Sigmoid colon (tissue), 7 donors: ENCODE data around the gene VPS13D. TPM values are rescaled to one million over a fixed set of nuclear protein-coding genes. Genes with fewer than 3 reads are reported as not detected.

Source experiments
- DNase-seq: peaks from one replicate; pipeline ENCODE4 v3.0.0-alpha.2; 2019
- H3K27ac ChIP-seq, 4 donors: fragments of 200-600 bp; sonication (generic); one replicate each; pipeline ENCODE4 v1.5.1; 2016 to 2019; ENCODE audit warnings: mild to moderate bottlenecking in 1 of 4
- H3K27me3 ChIP-seq, 3 donors: fragments of 200-600 bp; sonication (generic); one replicate each; pipeline ENCODE4 v1.5.1; 2019; ENCODE audit warnings: mild to moderate bottlenecking in 1 of 3
- H3K36me3 ChIP-seq, 4 donors: fragments of 200-600 bp; sonication (generic); one replicate each; pipeline ENCODE4 v1.5.1; 2016 to 2019
- H3K4me1 ChIP-seq, 4 donors: fragments of 200-600 bp; sonication (generic); one replicate each; pipeline ENCODE4 v1.5.1; 2017 to 2019
- H3K4me3 ChIP-seq, 4 donors: fragments of 200-600 bp; sonication (generic); one replicate each; pipeline ENCODE4 v1.5.1; 2017 to 2019; ENCODE audit warnings: mild to moderate bottlenecking in 2 of 4, moderate library complexity in 1 of 4
- H3K9me3 ChIP-seq, 4 donors: fragments of 200-600 bp in 3 of 4; sonication (generic) in 3 of 4; one replicate each; pipeline versions ENCODE4 v1.5.1 to v1.6.1; 2013 to 2019
- EP300 ChIP-seq, 4 donors: sonication (generic); formaldehyde crosslinking; IDR thresholded peaks; one replicate each; pipeline ENCODE4 v1.6.1; 2017; ENCODE audit warnings: antibody characterized with exemption in 4 of 4
- POLR2A ChIP-seq, 2 donors: fragments of 450-650 bp; IDR thresholded peaks; one replicate each; pipeline ENCODE4 v1.6.1; 2016; ENCODE audit warnings: antibody characterized with exemption in 2 of 2, mild to moderate bottlenecking in 2 of 2, moderate library complexity in 2 of 2
- POLR2AphosphoS5 ChIP-seq, 4 donors: sonication (generic); formaldehyde crosslinking; IDR thresholded peaks; one replicate each; pipeline ENCODE4 v1.6.1; 2017; ENCODE audit warnings: antibody characterized with exemption in 4 of 4
- WGBS, 2 donors: extraction: QIAGEN DNeasy Blood & Tissue Kit; methylation state at CpG; one replicate each; pipeline ENCODE4 v1.1.7; 2013; 5-methylcytosine and 5-hydroxymethylcytosine counted together
- intact Hi-C: fragments of 100-400 bp; cut with DNase I; formaldehyde crosslinking; loops from one replicate; pipeline ENCODE4 v1.15.1; 2023
- polyA plus RNA-seq, 3 donors: library from polyadenylated mRNA; stranded (reverse); fragments of 200-250 nt; gene quantifications; one replicate each; pipeline ENCODE4 v1.2.3, GENCODE V29; 2013
- total RNA-seq, 4 donors: library from RNA; depleted of rRNA; stranded (reverse); fragments of >200 nt; gene quantifications; one replicate each; pipeline ENCODE4 v1.1.0, GENCODE V29; 2016
- TF ChIP-seq, protein P1 (sequence below), 4 experiments: fragments of 450-650 bp in 3 of 4; fragments of 200-600 bp in 1 of 4; IDR thresholded peaks; one replicate each; pipeline ENCODE4 v1.5.1; 2016 to 2019; ENCODE audit warnings: antibody characterized with exemption in 4 of 4, mild to moderate bottlenecking in 3 of 4, moderate library complexity in 2 of 4
- donor health status: healthy with polysubstance abuse.
- donor health status: Bipolar disorder and iron deficiency.
- donor health status: healthy.

Gene VPS13D
- 10 to 100 TPM; 49.7 to 90.8 (median 54.7) TPM for total RNA-seq
- polyA plus RNA-seq: 10 to 100 TPM in 2 of 3 donors, 1 to 10 TPM in 1; 7.6 to 27.4 (median 12.0) TPM

- Histone ChIP-seq H3K9me3 (no peaks in the 10 kb centered on the region), H3K27me3 (no peaks in the 10 kb centered on the region), H3K4me1 (peaks cover 0 to 19% (median 15%) of the 10 kb centered on the region in 4 donors), H3K36me3 (peaks cover 0 to 10% (median 2%) of the 10 kb centered on the region in 4 donors), H3K4me3 (peak within 1 kb of the TSS; percentile 87 to 94 (median 89)), H3K27ac (peak within 1 kb of the TSS; percentile 85 to 90 (median 88))
- intact Hi-C loops: no loop called here
- TF ChIP-seq, protein P1, sequence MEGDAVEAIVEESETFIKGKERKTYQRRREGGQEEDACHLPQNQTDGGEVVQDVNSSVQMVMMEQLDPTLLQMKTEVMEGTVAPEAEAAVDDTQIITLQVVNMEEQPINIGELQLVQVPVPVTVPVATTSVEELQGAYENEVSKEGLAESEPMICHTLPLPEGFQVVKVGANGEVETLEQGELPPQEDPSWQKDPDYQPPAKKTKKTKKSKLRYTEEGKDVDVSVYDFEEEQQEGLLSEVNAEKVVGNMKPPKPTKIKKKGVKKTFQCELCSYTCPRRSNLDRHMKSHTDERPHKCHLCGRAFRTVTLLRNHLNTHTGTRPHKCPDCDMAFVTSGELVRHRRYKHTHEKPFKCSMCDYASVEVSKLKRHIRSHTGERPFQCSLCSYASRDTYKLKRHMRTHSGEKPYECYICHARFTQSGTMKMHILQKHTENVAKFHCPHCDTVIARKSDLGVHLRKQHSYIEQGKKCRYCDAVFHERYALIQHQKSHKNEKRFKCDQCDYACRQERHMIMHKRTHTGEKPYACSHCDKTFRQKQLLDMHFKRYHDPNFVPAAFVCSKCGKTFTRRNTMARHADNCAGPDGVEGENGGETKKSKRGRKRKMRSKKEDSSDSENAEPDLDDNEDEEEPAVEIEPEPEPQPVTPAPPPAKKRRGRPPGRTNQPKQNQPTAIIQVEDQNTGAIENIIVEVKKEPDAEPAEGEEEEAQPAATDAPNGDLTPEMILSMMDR (IDR thresholded peaks at IDR 0.05): peak in 3 of 4 experiments; percentile 72 to 97 (median 75)
- TF ChIP-seq POLR2AphosphoS5 (IDR thresholded peaks at IDR 0.05): peak in 3 of 4 donors; percentile 52 to 73 (median 52)
- no peak for TF ChIP-seq POLR2A (IDR thresholded peaks at IDR 0.05)
- WGBS, 2 donors: 0% methylated on average over 77 of the region's 77 CpGs
- DNase-seq: peak; percentile 90
Observed at GRCh38 chr1:12229835-12230548, at the start of gene VPS13D. Gene VPS13D, plus strand, starts transcription at chr1:12230030. Its CDS starts 4,237 bp downstream, at chr1:12234267.

- WGBS, 2 donors: 76 to 86% methylated on average over 10 of the region's 10 CpGs
- Histone ChIP-seq H3K4me3 (no peak overlapping the region), H3K36me3 (no peaks in the 10 kb centered on the region), H3K27ac (peak overlapping the region; percentile 51 to 82 (median 74)), H3K9me3 (no peaks in the 10 kb centered on the region), H3K4me1 (peaks cover 0 to 60% (median 47%) of the 10 kb centered on the region in 4 donors), H3K27me3 (no peaks in the 10 kb centered on the region)
- DNase-seq: peak; percentile 87
- TF ChIP-seq POLR2A (IDR thresholded peaks at IDR 0.05): no peak
- peak in 2 of 4 donors; percentile 22 to 39 for TF ChIP-seq EP300 (IDR thresholded peaks at IDR 0.05)
- TF ChIP-seq POLR2AphosphoS5 (IDR thresholded peaks at IDR 0.05): peak in 2 of 4 donors; percentile 36 to 44
- intact Hi-C loops: no loop called here
Observed at GRCh38 chr1:12180315-12180714, 49.5 kb upstream of the VPS13D start.

DNA sequence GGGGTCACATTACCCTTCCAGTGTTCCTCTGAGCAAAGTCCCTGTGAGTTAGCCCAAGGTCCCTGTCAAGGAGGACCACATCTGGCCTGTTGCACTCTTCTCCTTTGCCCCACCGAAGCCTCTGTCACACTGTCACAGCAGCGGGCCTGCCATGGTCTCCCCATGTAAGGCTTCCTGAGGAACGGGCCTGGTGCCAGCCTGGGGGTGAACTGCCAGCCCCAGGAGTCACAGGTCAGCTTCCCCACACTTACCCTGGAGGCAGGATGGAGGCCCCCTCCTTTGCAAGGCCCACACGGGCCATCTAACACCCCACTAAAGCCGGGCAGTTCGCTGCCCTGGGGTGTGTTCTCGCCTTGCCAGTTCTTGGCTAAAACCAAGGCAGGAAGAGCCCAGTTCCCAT is 48.9 kb upstream of the VPS13D start:
- no peak for TF ChIP-seq POLR2AphosphoS5 (IDR thresholded peaks at IDR 0.05)
- DNase-seq: peak; percentile 64
- no peaks in the 10 kb centered on the region for H3K9me3 ChIP-seq
- WGBS, 2 donors: 84 to 86% methylated on average over 7 of the region's 7 CpGs
- H3K27me3 ChIP-seq: no peaks in the 10 kb centered on the region
- H3K4me3 ChIP-seq: no peak overlapping the region
- H3K4me1 ChIP-seq: peaks cover 0 to 63% (median 53%) of the 10 kb centered on the region in 4 donors
- H3K36me3 ChIP-seq: no peaks in the 10 kb centered on the region
- intact Hi-C loops: no loop called here
- H3K27ac ChIP-seq: peak overlapping the region; percentile 51 to 82 (median 74)

- Histone ChIP-seq H3K27ac (peak overlapping the region; percentile 38 to 82 (median 66)), H3K4me1 (peaks cover 0 to 68% (median 59%) of the 10 kb centered on the region in 4 donors)
- intact Hi-C loops: no loop called here
Observed at GRCh38 chr1:12181568-12181967, 48.3 kb upstream of the VPS13D start.

GRCh38 chr1:12182410-12182984 is 47.3 kb upstream of the VPS13D start:
- no peak for TF ChIP-seq POLR2AphosphoS5 (IDR thresholded peaks at IDR 0.05)
- no peak for TF ChIP-seq POLR2A (IDR thresholded peaks at IDR 0.05)
- TF ChIP-seq EP300 (IDR thresholded peaks at IDR 0.05): no peak
- TF ChIP-seq, protein P1 (IDR thresholded peaks at IDR 0.05): no peak
- Histone ChIP-seq H3K27me3 (no peaks in the 10 kb centered on the region), H3K4me3 (no peak overlapping the region), H3K9me3 (no peaks in the 10 kb centered on the region), H3K27ac (peak overlapping the region; percentile 51 to 85 (median 81)), H3K36me3 (no peaks in the 10 kb centered on the region), H3K4me1 (peaks cover 0 to 68% (median 58%) of the 10 kb centered on the region in 4 donors)
- no peak for DNase-seq
- 48 to 68% methylated on average over 4 of the region's 4 CpGs for WGBS, 2 donors
- intact Hi-C loops: no loop called here

More at GRCh38 chr1:12181568-12181967, 48.3 kb upstream of the VPS13D start:
- Histone ChIP-seq H3K36me3 (no peaks in the 10 kb centered on the region), H3K9me3 (no peaks in the 10 kb centered on the region), H3K4me3 (no peak overlapping the region), H3K27me3 (no peaks in the 10 kb centered on the region)
- TF ChIP-seq, protein P1 (IDR thresholded peaks at IDR 0.05): no peak
- TF ChIP-seq EP300 (IDR thresholded peaks at IDR 0.05) (no peak), POLR2A (IDR thresholded peaks at IDR 0.05) (no peak), POLR2AphosphoS5 (IDR thresholded peaks at IDR 0.05) (no peak)
- WGBS, 2 donors: 92 to 96% methylated on average over 7 of the region's 7 CpGs
- peak; percentile 57 for DNase-seq
